Measurements from ENCODE around the gene AK9.

DNA sequence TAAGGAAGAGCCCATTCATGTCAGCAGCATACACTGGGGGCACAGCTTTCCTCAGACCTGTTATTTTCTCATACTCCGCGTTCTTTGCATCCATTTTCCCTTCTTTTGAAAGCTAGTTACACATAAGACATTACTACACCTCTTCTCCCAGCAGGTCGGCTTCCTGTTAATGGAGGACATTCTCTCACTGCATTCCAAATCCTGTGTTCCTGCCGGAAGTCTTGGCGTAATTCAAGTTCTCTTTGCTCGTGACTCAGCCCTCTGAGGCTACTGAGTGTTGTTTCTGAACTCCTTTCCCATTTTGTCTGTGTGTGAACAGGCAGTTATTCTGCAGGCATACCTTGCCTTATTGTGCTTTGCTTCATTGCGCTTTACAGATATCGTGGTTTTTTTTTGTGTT lies 110.5 kb downstream of the AK9 start:
- TF ChIP-seq CTCF (IDR thresholded peaks at IDR 0.05 in 2 of 3, conservative IDR thresholded peaks at IDR 0.05 in 1 of 3; ENCODE audit: insufficient read depth in 2 of 3, low read depth in 1 of 3, low read length in 3 of 3), result no peak
- no peak for TF ChIP-seq HMG20B (CRISPR knock-in tag; IDR thresholded peaks at IDR 0.05)
- TF ChIP-seq BDP1 (IDR thresholded peaks at IDR 0.05; ENCODE audit: insufficient read depth, insufficient read length), result no peak
- no peak for TF ChIP-seq EZH2 (IDR thresholded peaks at IDR 0.05; ENCODE audit: borderline replicate concordance, low read depth, low read length)
- TF ChIP-seq ZBTB40 (IDR thresholded peaks at IDR 0.05), result no peak
- TF ChIP-seq ZBTB40 (CRISPR knock-in tag; IDR thresholded peaks at IDR 0.05), result no peak

Measured in K562 (cell line).